Activated CD4-positive, alpha-beta T cell treated with anti-CD3 and anti-CD28 coated beads, Interleukin-2, amount 50 U/mL, for 1 hour (primary cell): ENCODE results near the gene ZSCAN21.
"Not testable (repeated sequence)": the region's sequence is repeated elsewhere in the genome, so short reads cannot be mapped to it uniquely, and the experiment has no call there.

Experiments used
- DNase-seq: peaks from one replicate; pipeline ENCODE4 v3.0.0-alpha.2; 2020

Gene ZSCAN21

GRCh38 chr7:100049441-100050291 is at the start of gene ZSCAN21:
ZSCAN21 (plus strand) TSS chr7:100049774; CDS start chr7:100057007, 7,233 bp downstream.
- peak; percentile 72 for DNase-seq

- no peak for DNase-seq
Observed at GRCh38 chr7:100000239-100000638, 49.3 kb upstream of the ZSCAN21 start.

DNA sequence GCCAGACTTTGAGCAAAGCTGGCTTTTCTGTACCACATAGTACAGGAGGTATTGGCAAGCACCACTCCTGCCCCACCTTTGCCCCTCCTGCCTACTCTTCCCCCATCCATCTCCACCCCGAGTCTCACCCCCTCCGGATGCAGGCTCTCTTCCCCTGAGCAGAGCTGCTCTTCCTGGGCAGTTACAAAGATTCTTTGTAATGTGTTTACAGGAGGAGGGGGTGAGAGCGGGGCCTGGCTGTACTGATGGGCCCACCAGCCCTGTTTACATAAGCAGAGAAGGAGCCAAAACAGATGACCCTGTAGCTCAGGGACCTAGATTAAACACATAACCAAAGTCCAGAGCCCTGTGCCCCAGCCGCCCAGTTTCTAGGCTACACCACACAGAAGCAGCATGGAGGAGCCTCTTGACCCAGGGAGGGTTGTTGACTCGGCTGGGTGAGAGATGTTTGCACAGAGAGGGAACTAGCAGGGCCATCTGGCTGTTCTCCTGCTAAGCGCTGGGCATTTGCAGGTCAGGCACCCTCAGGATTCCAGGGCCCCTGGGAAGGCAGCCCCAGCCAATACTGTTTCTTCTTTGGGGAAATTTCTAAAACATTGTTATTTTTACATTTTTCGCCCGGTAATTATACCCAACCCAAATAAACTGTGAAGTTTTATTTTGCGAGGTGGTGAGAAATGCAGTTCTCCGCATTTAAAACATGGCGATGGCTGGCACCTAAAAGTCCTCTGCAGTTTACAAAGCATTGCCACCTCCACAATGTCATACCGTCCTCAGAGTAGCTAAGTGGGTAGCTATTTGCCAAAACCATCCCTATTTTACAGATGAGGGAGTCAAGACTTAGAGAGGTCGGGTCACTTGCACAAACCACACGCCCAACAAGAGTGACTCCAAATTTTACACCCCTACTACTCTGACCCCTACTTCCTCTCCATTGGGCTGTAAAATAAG is 45.6 kb upstream of the ZSCAN21 start:
- DNase-seq, result no peak

DNA sequence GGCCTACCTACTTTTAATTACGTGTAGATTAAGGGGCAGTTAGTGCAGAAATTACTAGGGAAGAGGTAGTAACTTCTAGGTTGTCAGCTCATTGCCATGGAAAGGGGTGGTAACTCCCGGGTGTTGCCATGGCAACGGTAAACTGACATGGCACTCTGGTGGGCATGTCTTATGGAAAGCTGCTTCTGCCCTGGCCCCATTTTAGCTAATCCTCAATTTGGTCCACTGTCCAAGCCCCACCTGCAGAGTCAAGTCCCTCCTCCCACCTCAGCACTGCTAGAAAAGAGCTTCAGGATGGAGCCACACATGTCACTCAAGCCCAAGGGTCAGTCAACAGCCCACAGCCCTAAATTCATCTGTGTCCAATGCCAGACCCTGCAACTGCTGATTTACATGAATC is 41.7 kb upstream of the ZSCAN21 start:
- no peak for DNase-seq

DNA sequence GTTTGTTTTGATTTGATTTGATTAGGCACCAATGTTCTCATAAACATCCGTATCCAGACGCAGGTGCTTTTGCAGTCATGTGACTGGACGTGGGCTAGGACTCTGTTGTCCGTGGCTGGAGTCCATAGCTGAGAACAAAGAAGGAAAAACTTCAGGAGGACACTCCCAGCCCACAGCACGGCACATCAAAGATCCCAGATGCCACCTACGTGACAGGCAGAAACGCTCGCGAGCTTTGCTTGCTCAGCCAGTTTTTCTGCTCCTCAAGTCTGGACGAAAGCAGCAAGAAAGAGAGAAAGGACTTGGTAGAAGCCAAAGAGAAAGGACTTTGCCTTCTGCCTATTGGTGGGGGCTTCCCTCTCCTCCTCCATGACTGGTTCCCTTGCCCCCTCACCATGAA is 41.0 kb upstream of the ZSCAN21 start:
- no peak for DNase-seq

DNA sequence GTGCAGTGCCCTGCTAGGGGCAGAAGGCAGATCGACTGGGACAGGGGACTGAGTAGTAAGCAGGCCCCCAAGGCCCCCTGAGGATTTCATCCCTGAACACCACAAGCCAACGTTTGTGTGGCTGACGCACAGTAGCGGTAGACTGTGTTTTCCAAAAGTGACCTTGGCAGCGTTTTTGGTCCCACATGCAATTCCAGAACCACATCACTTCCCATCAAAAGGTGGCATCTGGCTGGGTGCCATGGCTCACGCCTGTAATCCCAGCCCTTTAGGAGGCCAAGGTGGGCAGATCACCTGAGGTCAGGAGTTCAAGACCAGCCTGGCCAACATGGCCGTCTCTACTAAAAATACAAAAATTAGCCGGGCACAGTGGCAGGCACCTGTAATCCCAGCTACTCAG is 39.6 kb upstream of the ZSCAN21 start:
- DNase-seq, result not testable (repeated sequence)

- DNase-seq, result no peak
Observed at GRCh38 chr7:100010901-100011300, 38.7 kb upstream of the ZSCAN21 start.

- DNase-seq, result no peak
Observed at GRCh38 chr7:100011516-100011915, 38.1 kb upstream of the ZSCAN21 start.

- not testable (repeated sequence) for DNase-seq
Observed at GRCh38 chr7:100012385-100013327, 36.9 kb upstream of the ZSCAN21 start.

- DNase-seq, result no peak
Observed at GRCh38 chr7:100013328-100013676, 36.3 kb upstream of the ZSCAN21 start.

DNA sequence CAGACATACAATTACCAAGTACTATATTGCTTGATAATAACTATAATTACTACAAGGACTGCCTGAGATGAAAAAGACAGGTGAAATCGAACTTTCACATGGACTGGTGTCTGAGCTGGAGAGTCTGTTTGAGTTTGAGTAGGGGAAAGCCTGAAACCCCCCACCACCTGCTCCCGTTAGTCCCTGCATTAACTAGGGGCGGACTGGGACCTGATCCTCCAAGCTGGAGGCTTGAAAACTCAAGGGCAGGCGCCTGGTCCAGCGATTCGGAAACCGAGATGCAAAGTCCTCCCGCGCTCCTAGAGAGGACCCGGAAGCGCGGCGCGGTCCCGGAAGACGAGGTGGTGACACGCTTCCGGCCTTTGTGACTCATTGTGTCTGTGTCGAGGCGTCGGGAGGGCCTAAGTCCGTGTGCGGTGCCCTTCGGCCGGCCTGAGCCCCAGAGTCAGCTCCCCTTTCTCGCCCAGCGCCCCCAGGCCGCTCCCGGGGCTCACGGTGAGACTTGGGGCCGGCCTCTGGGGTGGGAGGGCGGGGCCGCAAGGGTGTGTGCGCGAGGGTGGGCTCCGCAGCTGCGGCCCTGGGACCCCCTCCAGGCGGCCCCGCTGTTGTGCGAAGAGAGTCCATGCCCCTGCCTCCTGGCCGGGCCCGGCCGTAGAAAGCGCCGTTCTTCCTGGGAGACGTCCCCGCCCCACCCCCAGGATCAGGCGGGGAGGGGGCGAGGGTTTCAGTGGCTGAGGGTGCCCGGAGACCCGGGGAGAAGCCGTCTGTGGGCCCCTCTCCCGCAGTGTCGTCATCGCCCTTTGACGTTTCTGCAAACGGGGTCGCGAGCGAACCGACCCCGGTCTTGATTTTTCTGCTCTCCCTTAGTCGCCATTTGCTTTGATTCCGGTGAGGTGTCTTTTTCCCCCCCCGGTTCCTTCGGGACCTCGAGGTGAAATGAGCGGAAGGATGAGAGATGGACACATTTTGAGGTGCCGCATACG is 34.1 kb upstream of the ZSCAN21 start, which contains the start of gene ZKSCAN1:
ZKSCAN1 (plus strand) TSS at position 365 of the 983 bp plus-strand sequence. CDS start 7,911 bp downstream, outside the sequence.
- DNase-seq, result peak; percentile 80

GRCh38 chr7:100016215-100016901 is 33.2 kb upstream of the ZSCAN21 start:
- no peak for DNase-seq

DNA sequence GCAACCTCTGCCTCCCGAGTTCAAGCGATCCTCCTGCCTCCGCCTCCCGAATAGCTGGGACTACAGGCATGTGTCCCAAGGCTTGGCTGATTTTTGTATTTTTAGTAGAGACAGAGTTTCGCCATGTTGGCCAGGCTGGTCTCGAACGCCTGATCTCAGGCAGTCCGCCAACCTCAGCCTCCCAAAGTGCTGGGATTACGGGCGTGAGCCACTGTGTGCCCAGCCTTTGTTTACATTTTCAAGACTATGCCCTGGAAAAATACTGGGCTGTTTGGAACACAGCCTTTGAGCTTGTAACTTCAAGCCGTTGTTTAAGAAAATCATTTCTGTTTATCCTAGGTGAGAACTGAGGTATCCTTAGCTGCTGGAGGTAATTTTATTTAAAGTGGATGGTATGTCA is 32.3 kb upstream of the ZSCAN21 start:
- DNase-seq, result no peak

DNA sequence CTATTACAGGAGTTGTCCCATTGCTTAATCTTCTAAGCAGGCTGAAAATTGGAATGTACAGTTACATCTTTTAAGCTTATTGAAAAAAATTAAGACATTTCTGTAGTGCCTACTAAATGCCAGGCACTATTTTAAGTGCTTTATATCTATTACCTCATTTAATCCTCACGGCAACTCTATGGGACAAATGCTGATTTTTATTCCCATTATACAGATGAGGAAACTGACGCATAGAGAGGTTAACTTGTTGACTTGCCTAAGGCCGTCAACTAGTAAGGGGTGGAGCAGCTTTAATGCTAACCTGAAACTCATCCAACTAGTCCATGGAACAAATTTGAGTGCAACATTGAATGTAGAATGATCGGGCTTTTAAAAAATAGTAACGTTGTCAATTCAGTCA is 31.7 kb upstream of the ZSCAN21 start:
- no peak for DNase-seq

- no peak for DNase-seq
Observed at GRCh38 chr7:100019908-100020307, 29.7 kb upstream of the ZSCAN21 start.

DNA sequence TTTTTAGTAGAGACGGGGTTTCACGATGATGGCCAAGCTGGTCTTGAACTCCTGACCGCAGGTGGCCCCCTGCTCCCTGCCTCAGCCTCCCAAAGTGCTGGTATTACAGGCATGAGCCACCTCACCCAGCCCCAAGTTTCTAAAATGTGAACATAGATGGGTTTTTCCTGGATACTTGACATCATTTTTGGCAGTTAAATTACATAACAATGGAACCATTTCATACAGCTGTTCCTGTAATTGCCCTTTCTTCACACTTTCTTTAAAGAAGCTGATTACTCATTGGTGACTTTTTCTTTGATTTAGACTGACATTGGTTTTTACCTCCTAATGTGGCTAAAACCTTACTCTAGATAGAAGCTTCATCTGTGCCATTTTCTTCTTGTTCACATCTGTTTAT is 28.3 kb upstream of the ZSCAN21 start:
- no peak for DNase-seq

DNA sequence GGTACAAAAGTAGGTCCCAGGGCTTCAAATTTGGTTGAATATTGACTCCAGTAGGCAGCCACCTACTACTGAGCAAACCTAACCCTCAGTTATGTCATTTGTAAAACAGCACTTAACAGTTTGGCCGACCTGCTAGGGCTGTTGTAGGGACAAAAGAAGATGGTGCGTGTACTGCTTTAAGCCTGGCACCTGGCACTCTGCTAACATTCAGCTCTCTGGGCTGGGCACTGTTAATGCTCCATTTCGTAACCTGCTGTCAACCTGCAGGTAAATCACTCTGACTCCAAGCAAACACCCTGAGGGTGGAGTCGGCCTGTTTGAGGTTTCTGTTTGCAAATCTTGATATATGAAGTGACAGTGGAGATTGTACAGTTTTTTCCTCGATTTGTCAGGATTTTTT is 27.0 kb upstream of the ZSCAN21 start:
- DNase-seq, result no peak

GRCh38 chr7:100023526-100023925 is 26.0 kb upstream of the ZSCAN21 start:
- DNase-seq, result no peak

GRCh38 chr7:100024020-100024619 is 25.5 kb upstream of the ZSCAN21 start:
- no peak for DNase-seq

DNA sequence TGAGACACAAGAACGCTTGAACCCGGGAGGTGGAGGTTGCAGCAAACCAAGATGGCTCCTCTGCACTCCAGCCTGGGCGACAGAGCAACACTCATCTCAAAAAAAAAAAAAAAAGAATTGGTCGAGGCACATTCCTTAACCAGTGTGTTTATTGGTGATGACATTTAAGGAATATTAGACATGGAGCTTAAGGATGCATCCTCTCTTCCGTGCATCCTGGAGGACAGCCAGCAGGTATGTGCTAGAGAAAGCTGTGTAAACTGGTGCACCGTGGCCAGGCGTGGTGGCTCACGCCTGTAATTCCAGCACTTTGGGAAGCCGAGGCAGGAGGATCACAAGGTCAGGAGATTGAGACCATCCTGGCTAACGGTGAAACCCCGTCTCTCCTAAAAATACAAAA is 22.4 kb upstream of the ZSCAN21 start:
- no peak for DNase-seq
